Endothelial cell of umbilical vein (primary cell): ENCODE measurements around the gene DNAH10. TPM values are rescaled to one million over a fixed set of nuclear protein-coding genes. Genes with fewer than 3 reads are reported as not detected.

Experiments used
- BruUV-seq: library from RNA; stranded (reverse); fragments of 400-500 nt; replicated peaks from 2 replicates; lab custom pipeline; 2021; lab: Mats Ljungman, UMichigan
- CTCF ChIA-PET: fragments of 300-600, 350-600 bp; sonication (Branson Sonifier 250); formaldehyde crosslinking; loops from one replicate; lab custom pipeline; 2021; ENCODE audit warnings: antibody characterized with exemption, inconsistent platforms; lab: Charles Lee
- POLR2A ChIA-PET: fragments of 300-600, 350-600 bp; sonication (Branson Sonifier 250); formaldehyde crosslinking; loops from one replicate; lab custom pipeline; 2021; ENCODE audit warnings: antibody characterized with exemption, inconsistent platforms; lab: Charles Lee
- DNase-seq: peaks from one replicate; pipeline ENCODE4 v3.0.0-alpha.2; 2011; ENCODE audit warnings: low read depth, low spot score
- FAIRE-seq: peaks from 2 replicates; lab custom pipeline; 2011; peaks lifted over from hg19 to GRCh38; lab: Jason Lieb, UNC
- H2AFZ ChIP-seq: 2 replicates; pipeline ENCODE4 v1.6.0; 2012; ENCODE audit warnings: low read depth, low read length, control low read depth, inconsistent platforms
- H3K27ac ChIP-seq: 2 replicates; pipeline ENCODE4 v1.5.1; 2011; ENCODE audit warnings: low read depth, mild to moderate bottlenecking, control low read depth, low read length, moderate library complexity; ENCODE audit not compliant: insufficient read depth
- H3K27me3 ChIP-seq, 2 experiments: 2 replicates each; pipeline versions ENCODE4 v1.6.0 to v1.6.1; 2011; ENCODE audit warnings: low read length in 2 of 2, mixed read lengths in 1 of 2; ENCODE audit not compliant: control insufficient read depth in 2 of 2, insufficient read depth in 2 of 2
- H3K36me3 ChIP-seq, 2 experiments: 2 replicates in 1 of 2; 3 replicates in 1 of 2; pipeline ENCODE4 v1.5.1; 2011; ENCODE audit warnings: low read length in 2 of 2, mild to moderate bottlenecking in 1 of 2, moderate library complexity in 1 of 2; ENCODE audit not compliant: control insufficient read depth in 2 of 2, insufficient read depth in 2 of 2; ENCODE audit errors: extremely low read depth in 1 of 2
- H3K4me1 ChIP-seq: 3 replicates; pipeline ENCODE4 v1.5.1; 2011; ENCODE audit warnings: mild to moderate bottlenecking, low read length; ENCODE audit not compliant: control insufficient read depth, insufficient read depth; ENCODE audit errors: extremely low read depth
- H3K4me2 ChIP-seq: 2 replicates; pipeline ENCODE4 v1.6.1; 2011; ENCODE audit warnings: low read length, control low read depth, mixed read lengths; ENCODE audit not compliant: insufficient read depth
- H3K4me3 ChIP-seq, 3 experiments: fragments of 200-600 bp in 1 of 3; sonication (generic), shearing (Covaris generic) in 1 of 3; replicated peaks in 1 of 3; 2 replicates each; pipeline ENCODE4 v1.5.1; 2011 to 2016; ENCODE audit warnings: control low read depth in 3 of 3, low read length in 3 of 3, mild to moderate bottlenecking in 2 of 3, inconsistent platforms in 1 of 3, low read depth in 1 of 3, moderate library complexity in 1 of 3; ENCODE audit not compliant: insufficient read depth in 1 of 3
- H3K79me2 ChIP-seq: 2 replicates; pipeline ENCODE4 v1.6.0; 2012; ENCODE audit warnings: low read length, inconsistent platforms; ENCODE audit not compliant: control insufficient read depth, insufficient read depth
- H3K9ac ChIP-seq: replicated peaks from 2 replicates; pipeline ENCODE3; 2011; ENCODE audit warnings: low read length, control low read depth; ENCODE audit not compliant: insufficient read depth; ENCODE audit errors: extremely low read depth
- H3K9me1 ChIP-seq: replicated peaks from 3 replicates; pipeline ENCODE4 v1.6.0; 2011; ENCODE audit warnings: mild to moderate bottlenecking, low read length; ENCODE audit not compliant: control insufficient read depth, insufficient read depth; ENCODE audit errors: extremely low read depth
- H3K9me3 ChIP-seq: replicated peaks from 2 replicates; pipeline ENCODE4 v1.5.1; 2012; ENCODE audit warnings: low read length, inconsistent platforms; ENCODE audit not compliant: control insufficient read depth, insufficient read depth
- H4K20me1 ChIP-seq: replicated peaks from 2 replicates; pipeline ENCODE3; 2011; ENCODE audit warnings: mild to moderate bottlenecking, low read length; ENCODE audit not compliant: control insufficient read depth, insufficient read depth; ENCODE audit errors: extremely low read depth
- EZH2 ChIP-seq: IDR thresholded peaks from 2 replicates; pipeline ENCODE4 v1.6.1; 2012; ENCODE audit warnings: borderline replicate concordance, low read depth, mild to moderate bottlenecking, moderate library complexity, low read length, inconsistent platforms; ENCODE audit not compliant: severe bottlenecking
- FOS ChIP-seq: IDR thresholded peaks from 2 replicates; pipeline ENCODE4 v1.6.1; 2011; ENCODE audit warnings: mild to moderate bottlenecking, low read length, moderate library complexity, borderline replicate concordance; ENCODE audit not compliant: insufficient read depth
- GATA2 ChIP-seq: IDR thresholded peaks from 2 replicates; pipeline ENCODE4 v1.7.0; 2011; ENCODE audit warnings: low read depth, mild to moderate bottlenecking, moderate library complexity, mixed read lengths, low read length; ENCODE audit not compliant: insufficient read length, insufficient read depth
- MAX ChIP-seq: IDR thresholded peaks from 2 replicates; pipeline ENCODE4 v1.6.1; 2011; ENCODE audit not compliant: insufficient read depth, insufficient read length
- dilution Hi-C: fragments of 300-500 bp; cut with MboI; formaldehyde crosslinking; loops from one replicate; pipeline ENCODE4 v1.15.0; 2019; ENCODE audit warnings: low sequenced_read_pairs; ENCODE audit not compliant: extremely low pct_ligation_motif_present
- intact Hi-C: fragments of 100-400 bp; cut with micrococcal nuclease; formaldehyde crosslinking; loops from one replicate; pipeline ENCODE4 v1.10.0; 2022
- polyA plus RNA-seq, 4 experiments: library from polyadenylated mRNA; depleted of rRNA in 3 of 4; stranded (reverse) in 3 of 4; unstranded in 1 of 4; fragments of >200 nt; gene quantifications; 2 replicates each; pipeline versions ENCODE4 v1.2.1 to v1.2.3, GENCODE V29; 2011 to 2012; ENCODE audit warnings: missing spikeins in 1 of 4
- total RNA-seq: library from RNA; stranded (reverse); gene quantifications from 2 replicates; pipeline ENCODE4 v1.2.3, GENCODE V29; 2021

The DNAH10 gene
- total and polyA plus RNA-seq, 2 donors (not counting 3 experiments of a cell fraction or from before 2014, with no cell fraction given): 0.04 to 0.31 TPM

- intact Hi-C loops (no loop called here), dilution Hi-C loops (no loop called here)
- no peak overlapping the region for H3K9ac ChIP-seq
- FAIRE-seq: no peak
- H4K20me1 ChIP-seq: no peaks in the 10 kb centered on the region
- H2AFZ ChIP-seq: no peak overlapping the region
- no TSS peak for BruUV-seq
- H3K79me2 ChIP-seq: no peaks in the 10 kb centered on the region
- H3K9me3 ChIP-seq: no peaks in the 10 kb centered on the region
- no peaks in the 10 kb centered on the region for H3K9me1 ChIP-seq
- ChIA-PET CTCF (interaction anchor here (1.1 kb wide), 1 partner anchor 203 kb away, joined by 3 read pairs; no protein-coding TSS in a partner anchor), POLR2A (no interaction called here)
- H3K27me3 ChIP-seq: no peaks in the 10 kb centered on the region
- no peaks in the 10 kb centered on the region for H3K36me3 ChIP-seq
- H3K27ac ChIP-seq: no peak overlapping the region
- TF ChIP-seq EZH2: no peak
- H3K4me1 ChIP-seq: no peaks in the 10 kb centered on the region
- DNase-seq: no peak
- H3K4me3 ChIP-seq: no peak overlapping the region
- no peak overlapping the region for H3K4me2 ChIP-seq
Measured at GRCh38 chr12:123829561-123829960, 67.5 kb downstream of the DNAH10 start.

GRCh38 chr12:123830675-123831074 is 68.6 kb downstream of the DNAH10 start:
- dilution Hi-C loops: no loop called here
- Histone ChIP-seq H3K9ac (no peak overlapping the region), H3K9me1 (no peaks in the 10 kb centered on the region), H3K27ac (no peak overlapping the region), H3K4me3 (no peak overlapping the region), H3K9me3 (no peaks in the 10 kb centered on the region), H3K4me1 (no peaks in the 10 kb centered on the region), H4K20me1 (no peaks in the 10 kb centered on the region), H3K79me2 (no peaks in the 10 kb centered on the region), H3K36me3 (no peaks in the 10 kb centered on the region), H2AFZ (no peak overlapping the region), H3K4me2 (no peak overlapping the region), H3K27me3 (no peaks in the 10 kb centered on the region)
- intact Hi-C loops: no loop called here
- no peak for DNase-seq
- BruUV-seq: no TSS peak
- ChIA-PET CTCF (interaction anchor here (1.1 kb wide), 1 partner anchor 202 kb away, joined by 3 read pairs; no protein-coding TSS in a partner anchor), POLR2A (no interaction called here)
- no peak for TF ChIP-seq MAX
- no peak for TF ChIP-seq FOS
- TF ChIP-seq GATA2: no peak
- FAIRE-seq: no peak
